Endodermal cell (in vitro differentiated cells): Measurements from ENCODE around the gene OR2F1. TPM values are rescaled to one million over a fixed set of nuclear protein-coding genes. Genes with fewer than 3 reads are reported as not detected.

ENCODE experiments used
- DNase-seq: peaks from one replicate; pipeline ENCODE4 v3.0.0-alpha.2; 2017
- H3K27ac ChIP-seq: 2 replicates; pipeline ENCODE4 v1.5.1; 2013; ENCODE audit warnings: mild to moderate bottlenecking, low read depth, low read length, moderate library complexity
- H3K27me3 ChIP-seq: 2 replicates; pipeline ENCODE4 v1.6.1; 2013; ENCODE audit warnings: mild to moderate bottlenecking, low read length, moderate library complexity; ENCODE audit not compliant: insufficient read depth, control insufficient read depth, poor library complexity, severe bottlenecking
- H3K36me3 ChIP-seq: 2 replicates; pipeline ENCODE4 v1.7.0; 2013; ENCODE audit warnings: mild to moderate bottlenecking, low read length, moderate library complexity; ENCODE audit not compliant: control insufficient read depth, insufficient read depth
- H3K4me1 ChIP-seq: one replicate; pipeline ENCODE4 v1.7.0; 2013; ENCODE audit warnings: low read length; ENCODE audit not compliant: control insufficient read depth, insufficient read depth
- H3K4me3 ChIP-seq: 2 replicates; pipeline ENCODE4 v1.5.1; 2013; ENCODE audit warnings: mild to moderate bottlenecking, low read length, moderate library complexity
- H3K9ac ChIP-seq: 2 replicates; pipeline ENCODE4 v1.6.1; 2013; ENCODE audit warnings: mild to moderate bottlenecking, low read length, moderate library complexity; ENCODE audit not compliant: poor library complexity, severe bottlenecking; ENCODE audit errors: extremely low read depth
- H3K9me3 ChIP-seq: 2 replicates; pipeline ENCODE4 v1.6.1; 2013; ENCODE audit warnings: mild to moderate bottlenecking, low read length, moderate library complexity; ENCODE audit not compliant: control insufficient read depth
- H3K27ac Mint-ChIP-seq: 2 replicates; pipeline ENCODE4 v1.8.0; 2020; ENCODE audit warnings: mixed read lengths
- H3K27me3 Mint-ChIP-seq: 2 replicates; pipeline ENCODE4 v1.8.0; 2021; ENCODE audit warnings: mild to moderate bottlenecking, mixed read lengths; ENCODE audit not compliant: insufficient read depth
- H3K36me3 Mint-ChIP-seq: 2 replicates; pipeline ENCODE4 v1.8.0; 2020; ENCODE audit warnings: low read depth, mixed read lengths
- H3K4me1 Mint-ChIP-seq: 2 replicates; pipeline ENCODE4 v1.8.0; 2020; ENCODE audit warnings: mixed read lengths
- H3K4me3 Mint-ChIP-seq: 2 replicates; pipeline ENCODE4 v1.8.0; 2020; ENCODE audit warnings: mild to moderate bottlenecking, moderate library complexity, mixed read lengths
- H3K9me3 Mint-ChIP-seq: 2 replicates; pipeline ENCODE4 v1.8.0; 2020; ENCODE audit warnings: mild to moderate bottlenecking, mixed read lengths
- WGBS, 2 experiments: methylation state at CpG; one replicate each; pipeline versions ENCODE4 v1.1.5 to v1.1.7; 2013; ENCODE audit warnings: missing lambda C conversion rate in 2 of 2, mixed read lengths in 1 of 2; ENCODE audit not compliant: insufficient coverage in 1 of 2, insufficient read length in 1 of 2; 5-methylcytosine and 5-hydroxymethylcytosine counted together
- total RNA-seq, 2 donors: library from RNA; stranded (reverse); fragmentation: NEBNext Ultra II Directional in 1 of 2; extraction: Animal tissue kit (Norgen Biotek cat#: 25700) in 1 of 2; gene quantifications; 2 replicates in 1 of 2; 3 replicates in 1 of 2; pipeline ENCODE4 v1.2.1, GENCODE V29; 2021
- TF ChIP-seq, protein P1 (sequence below): fragments of 200-600 bp; sonication (generic); conservative IDR thresholded peaks from 2 replicates; pipeline ENCODE4 v1.5.0; 2021; ENCODE audit warnings: antibody characterized with exemption, mild to moderate bottlenecking

Gene OR2F1
- total RNA-seq, 2 donors from 2014 or later = not detected

DNA sequence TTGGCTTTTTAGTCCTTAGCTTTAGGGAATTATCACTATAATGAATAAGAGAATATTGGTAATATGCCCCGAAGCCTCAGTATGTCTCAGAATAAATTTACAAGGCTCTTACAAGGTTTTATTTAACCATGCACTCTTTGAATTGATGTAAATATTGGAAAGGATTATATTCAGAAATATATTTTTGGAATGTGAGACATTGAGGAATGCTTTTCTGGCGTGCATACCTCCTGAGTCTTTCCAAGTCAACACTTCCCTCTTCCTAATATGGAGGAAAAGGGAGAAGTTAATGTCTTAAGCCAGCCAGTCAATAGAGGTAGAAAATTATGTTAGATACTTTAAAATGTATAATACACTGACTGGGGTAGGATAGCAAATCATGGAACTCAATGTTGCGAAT lies 1.2 kb upstream of the OR2F1 start:
- no peak overlapping the region for H3K27ac Mint-ChIP-seq
- H3K4me1 Mint-ChIP-seq = no peaks in the 10 kb centered on the region
- WGBS, 2 experiments = 86 to 95% methylated on average over 1 to 3 of the region's 3 CpGs

DNA sequence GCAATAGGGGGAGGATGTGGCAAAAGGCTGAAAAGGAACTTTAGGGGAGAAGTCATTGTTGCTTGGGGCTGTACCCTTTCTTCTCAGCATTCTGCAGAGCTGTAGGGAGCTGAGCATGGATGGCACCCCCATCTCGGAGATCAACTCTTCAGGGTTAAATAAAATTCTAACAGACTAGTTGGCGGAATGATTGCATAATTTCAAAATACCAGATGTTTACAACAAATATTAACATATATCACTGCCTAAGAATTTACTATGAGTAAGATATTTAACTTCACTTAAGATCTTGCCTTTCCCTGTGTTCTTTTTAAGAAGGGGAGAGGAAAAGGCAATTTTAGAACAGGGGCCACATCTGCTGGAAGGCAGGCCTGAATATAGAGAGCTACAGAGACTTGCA lies 509 bp upstream of the OR2F1 start:
- Histone ChIP-seq H3K4me1 (no peaks in the 10 kb centered on the region), H3K9me3 (no peaks in the 10 kb centered on the region), H3K36me3 (no peaks in the 10 kb centered on the region), H3K4me3 (no peak overlapping the region), H3K9ac (no peak overlapping the region), H3K27me3 (no peaks in the 10 kb centered on the region), H3K27ac (no peak overlapping the region)
- no peak for DNase-seq
- H3K4me1 Mint-ChIP-seq = no peaks in the 10 kb centered on the region
- H3K27ac Mint-ChIP-seq = no peak overlapping the region
- 100% methylated on average over 2 of the region's 2 CpGs; no CpG with 5 or more reads in 1 of the 2 experiments for WGBS, 2 experiments
- H3K9me3 Mint-ChIP-seq = peaks cover 2% of the 10 kb centered on the region
- H3K27me3 Mint-ChIP-seq = no peaks in the 10 kb centered on the region
- no peaks in the 10 kb centered on the region for H3K36me3 Mint-ChIP-seq
- H3K4me3 Mint-ChIP-seq = no peak overlapping the region
- TF ChIP-seq, protein P1, sequence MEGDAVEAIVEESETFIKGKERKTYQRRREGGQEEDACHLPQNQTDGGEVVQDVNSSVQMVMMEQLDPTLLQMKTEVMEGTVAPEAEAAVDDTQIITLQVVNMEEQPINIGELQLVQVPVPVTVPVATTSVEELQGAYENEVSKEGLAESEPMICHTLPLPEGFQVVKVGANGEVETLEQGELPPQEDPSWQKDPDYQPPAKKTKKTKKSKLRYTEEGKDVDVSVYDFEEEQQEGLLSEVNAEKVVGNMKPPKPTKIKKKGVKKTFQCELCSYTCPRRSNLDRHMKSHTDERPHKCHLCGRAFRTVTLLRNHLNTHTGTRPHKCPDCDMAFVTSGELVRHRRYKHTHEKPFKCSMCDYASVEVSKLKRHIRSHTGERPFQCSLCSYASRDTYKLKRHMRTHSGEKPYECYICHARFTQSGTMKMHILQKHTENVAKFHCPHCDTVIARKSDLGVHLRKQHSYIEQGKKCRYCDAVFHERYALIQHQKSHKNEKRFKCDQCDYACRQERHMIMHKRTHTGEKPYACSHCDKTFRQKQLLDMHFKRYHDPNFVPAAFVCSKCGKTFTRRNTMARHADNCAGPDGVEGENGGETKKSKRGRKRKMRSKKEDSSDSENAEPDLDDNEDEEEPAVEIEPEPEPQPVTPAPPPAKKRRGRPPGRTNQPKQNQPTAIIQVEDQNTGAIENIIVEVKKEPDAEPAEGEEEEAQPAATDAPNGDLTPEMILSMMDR = no peak

More for the DNA sequence above, 1.2 kb upstream of the OR2F1 start:
- H3K36me3 ChIP-seq = no peaks in the 10 kb centered on the region
- Mint-ChIP-seq H3K27me3 (no peaks in the 10 kb centered on the region), H3K36me3 (no peaks in the 10 kb centered on the region), H3K4me3 (no peak overlapping the region), H3K9me3 (peaks cover 2% of the 10 kb centered on the region)
- H3K9ac ChIP-seq = no peak overlapping the region
- H3K27ac ChIP-seq = no peak overlapping the region
- no peak for DNase-seq
- no peak overlapping the region for H3K4me3 ChIP-seq
- no peaks in the 10 kb centered on the region for H3K9me3 ChIP-seq
- no peaks in the 10 kb centered on the region for H3K4me1 ChIP-seq
- TF ChIP-seq, protein P1 = no peak
- no peaks in the 10 kb centered on the region for H3K27me3 ChIP-seq

DNA sequence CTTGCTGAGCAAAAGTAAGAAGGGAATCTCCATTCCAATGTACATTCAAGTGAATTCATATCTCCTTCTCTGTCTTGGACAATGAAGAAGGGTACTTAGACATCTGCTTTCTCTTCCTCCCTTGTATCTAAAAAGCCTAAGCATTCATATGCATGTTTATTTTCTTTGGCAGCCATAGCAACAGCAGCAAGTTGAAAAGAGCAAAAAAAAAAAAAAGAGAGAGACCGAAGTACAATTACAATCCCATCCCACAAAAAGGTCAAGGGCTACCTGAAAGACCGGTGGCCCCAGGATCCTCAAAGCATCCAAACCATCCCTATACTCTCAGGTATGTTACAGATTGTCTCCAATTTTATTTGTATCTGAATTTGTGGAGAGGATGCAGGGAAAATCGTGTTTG lies 4.1 kb downstream of the OR2F1 start:
- no peaks in the 10 kb centered on the region for H3K27me3 ChIP-seq
- 88% methylated on average over 1 of the region's 3 CpGs; no CpG with 5 or more reads in 1 of the 2 experiments for WGBS, 2 experiments

More for the DNA sequence above, 4.1 kb downstream of the OR2F1 start:
- H3K36me3 ChIP-seq = no peaks in the 10 kb centered on the region
- TF ChIP-seq, protein P1 = no peak
- H3K27ac Mint-ChIP-seq = no peak overlapping the region
- H3K4me1 Mint-ChIP-seq = no peaks in the 10 kb centered on the region
- no peak for DNase-seq
- no peaks in the 10 kb centered on the region for H3K4me1 ChIP-seq
- no peaks in the 10 kb centered on the region for H3K9me3 Mint-ChIP-seq
- H3K9me3 ChIP-seq = no peaks in the 10 kb centered on the region
- no peak overlapping the region for H3K9ac ChIP-seq
- no peak overlapping the region for H3K4me3 Mint-ChIP-seq
- no peaks in the 10 kb centered on the region for H3K27me3 Mint-ChIP-seq
- H3K27ac ChIP-seq = no peak overlapping the region
- no peaks in the 10 kb centered on the region for H3K36me3 Mint-ChIP-seq
- H3K4me3 ChIP-seq = no peak overlapping the region
